ENCODE measurements around the gene FBLN2.

Gene FBLN2

GRCh38 chr3:13558651-13559050 is 9.7 kb downstream of the FBLN2 start:
- TF ChIP-seq YY1 (IDR thresholded peaks at IDR 0.05; ENCODE audit: low read depth) = no peak
- no peak for TF ChIP-seq TEAD4 (IDR thresholded peaks at IDR 0.05)
- no peak for TF ChIP-seq ZBTB7A (IDR thresholded peaks at IDR 0.05; ENCODE audit: low read depth)
- no peak for TF ChIP-seq CREB1 (IDR thresholded peaks at IDR 0.05; ENCODE audit: low read depth)

- TF ChIP-seq USF1 (IDR thresholded peaks at IDR 0.05) (no peak), ZBTB7A (IDR thresholded peaks at IDR 0.05; ENCODE audit: low read depth) (no peak), FOXM1 (IDR thresholded peaks at IDR 0.05; ENCODE audit: borderline replicate concordance, low read depth) (no peak)
Observed at GRCh38 chr3:13559764-13560525, 11.0 kb downstream of the FBLN2 start.

GRCh38 chr3:13561376-13561775 is 12.5 kb downstream of the FBLN2 start:
- TF ChIP-seq REST (IDR thresholded peaks at IDR 0.05; ENCODE audit: low read depth) = no peak
- no peak for TF ChIP-seq TAF1 (IDR thresholded peaks at IDR 0.05; ENCODE audit: low read depth)
- no peak for TF ChIP-seq TCF12 (IDR thresholded peaks at IDR 0.05; ENCODE audit: low read depth)
- no peak for TF ChIP-seq EGR1 (IDR thresholded peaks at IDR 0.05)
- no peak for TF ChIP-seq YY1 (IDR thresholded peaks at IDR 0.05; ENCODE audit: low read depth)
- TF ChIP-seq CREB1 (IDR thresholded peaks at IDR 0.05; ENCODE audit: low read depth) = no peak
- TF ChIP-seq TEAD4 (IDR thresholded peaks at IDR 0.05) = no peak
- no peak for TF ChIP-seq USF1 (IDR thresholded peaks at IDR 0.05)
- no peak for TF ChIP-seq CEBPB (IDR thresholded peaks at IDR 0.05)
- no peak for TF ChIP-seq EP300 (IDR thresholded peaks at IDR 0.05; ENCODE audit: borderline replicate concordance)
- no peak for TF ChIP-seq MAX (IDR thresholded peaks at IDR 0.05)
- no peak for TF ChIP-seq FOXM1 (IDR thresholded peaks at IDR 0.05; ENCODE audit: borderline replicate concordance, low read depth)
- TF ChIP-seq NFIC (IDR thresholded peaks at IDR 0.05) = no peak
- TF ChIP-seq ZBTB7A (IDR thresholded peaks at IDR 0.05; ENCODE audit: low read depth) = no peak
- TF ChIP-seq RAD21 (IDR thresholded peaks at IDR 0.05; ENCODE audit: low read depth) = no peak

GRCh38 chr3:13561967-13562366 is 13.0 kb downstream of the FBLN2 start:
- no peak for TF ChIP-seq TCF12 (IDR thresholded peaks at IDR 0.05; ENCODE audit: low read depth)
- no peak for TF ChIP-seq MAX (IDR thresholded peaks at IDR 0.05)
- no peak for TF ChIP-seq YY1 (IDR thresholded peaks at IDR 0.05; ENCODE audit: low read depth)
- TF ChIP-seq TAF1 (IDR thresholded peaks at IDR 0.05; ENCODE audit: low read depth) = no peak
- TF ChIP-seq EGR1 (IDR thresholded peaks at IDR 0.05) = no peak
- no peak for TF ChIP-seq USF1 (IDR thresholded peaks at IDR 0.05)
- no peak for TF ChIP-seq TEAD4 (IDR thresholded peaks at IDR 0.05)
- no peak for TF ChIP-seq REST (IDR thresholded peaks at IDR 0.05; ENCODE audit: low read depth)
- no peak for TF ChIP-seq NFIC (IDR thresholded peaks at IDR 0.05)
- TF ChIP-seq ZBTB7A (IDR thresholded peaks at IDR 0.05; ENCODE audit: low read depth) = no peak

GRCh38 chr3:13563321-13563720 is 14.4 kb downstream of the FBLN2 start:
- no peak for TF ChIP-seq USF1 (IDR thresholded peaks at IDR 0.05)
- TF ChIP-seq CEBPB (IDR thresholded peaks at IDR 0.05) = no peak
- no peak for TF ChIP-seq MAX (IDR thresholded peaks at IDR 0.05)
- no peak for TF ChIP-seq TAF1 (IDR thresholded peaks at IDR 0.05; ENCODE audit: low read depth)
- TF ChIP-seq EP300 (IDR thresholded peaks at IDR 0.05; ENCODE audit: borderline replicate concordance) = no peak
- TF ChIP-seq EGR1 (IDR thresholded peaks at IDR 0.05) = no peak
- TF ChIP-seq TCF12 (IDR thresholded peaks at IDR 0.05; ENCODE audit: low read depth) = no peak
- no peak for TF ChIP-seq RAD21 (IDR thresholded peaks at IDR 0.05; ENCODE audit: low read depth)
- TF ChIP-seq REST (IDR thresholded peaks at IDR 0.05; ENCODE audit: low read depth) = no peak
- TF ChIP-seq CREB1 (IDR thresholded peaks at IDR 0.05; ENCODE audit: low read depth) = no peak
- TF ChIP-seq TEAD4 (IDR thresholded peaks at IDR 0.05) = no peak
- TF ChIP-seq FOXM1 (IDR thresholded peaks at IDR 0.05; ENCODE audit: borderline replicate concordance, low read depth) = no peak
- no peak for TF ChIP-seq ZBTB7A (IDR thresholded peaks at IDR 0.05; ENCODE audit: low read depth)
- no peak for TF ChIP-seq NFIC (IDR thresholded peaks at IDR 0.05)
- TF ChIP-seq YY1 (IDR thresholded peaks at IDR 0.05; ENCODE audit: low read depth) = no peak
